Lung (tissue), 12 donors: Measurements from ENCODE around the gene DTNB. TPM values are rescaled to one million over a fixed set of nuclear protein-coding genes. Genes with fewer than 3 reads are reported as not detected.

Source experiments
- ATAC-seq: fragments of 200-7000 bp; cut with Tn5 transposase; one replicate; pipeline ENCODE4 v1.9.1; 2020; ENCODE audit warnings: moderate number of reproducible peaks; ENCODE audit not compliant: insufficient read depth, low FRiP score
- DNase-seq, 3 donors: peaks; one replicate each; pipeline ENCODE4 v3.0.0-alpha.2; 2013 to 2017
- H3K27ac ChIP-seq, 2 donors: one replicate each; pipeline ENCODE4 v1.5.1; 2013; ENCODE audit warnings: mild to moderate bottlenecking in 2 of 2, moderate library complexity in 2 of 2, control low read depth in 1 of 2, inconsistent platforms in 1 of 2, low read depth in 1 of 2, low read length in 1 of 2
- H3K27me3 ChIP-seq, 3 donors: one replicate each; pipeline ENCODE4 v1.5.1; 2013; ENCODE audit warnings: low read length in 2 of 3; ENCODE audit not compliant: control insufficient read depth in 3 of 3, insufficient read depth in 3 of 3
- H3K36me3 ChIP-seq, 4 donors: one replicate each; pipeline ENCODE4 v1.5.1; 2013; ENCODE audit warnings: low read length in 4 of 4, mild to moderate bottlenecking in 1 of 4, moderate library complexity in 1 of 4; ENCODE audit not compliant: control insufficient read depth in 4 of 4, insufficient read depth in 4 of 4
- H3K4me1 ChIP-seq, 5 donors: one replicate each; pipeline ENCODE4 v1.5.1; 2013; ENCODE audit warnings: low read length in 5 of 5, mild to moderate bottlenecking in 2 of 5, moderate library complexity in 1 of 5; ENCODE audit not compliant: control insufficient read depth in 5 of 5, insufficient read depth in 5 of 5
- H3K4me3 ChIP-seq: one replicate; pipeline ENCODE4 v1.5.1; 2013; ENCODE audit warnings: mild to moderate bottlenecking, control low read depth, moderate library complexity
- H3K9ac ChIP-seq, 2 donors: one replicate each; pipeline ENCODE4 v1.5.1; 2013; ENCODE audit warnings: low read length in 2 of 2, control low read depth in 1 of 2; ENCODE audit not compliant: insufficient read depth in 1 of 2
- H3K9me3 ChIP-seq, 4 donors: one replicate each; pipeline ENCODE4 v1.5.1; 2013; ENCODE audit warnings: low read length in 3 of 4, mild to moderate bottlenecking in 1 of 4, moderate library complexity in 1 of 4; ENCODE audit not compliant: control insufficient read depth in 4 of 4, insufficient read depth in 3 of 4
- WGBS, 2 donors: extraction: QIAGEN DNeasy Blood & Tissue Kit; methylation state at CpG; one replicate each; pipeline ENCODE4 v1.1.7; 2013; 5-methylcytosine and 5-hydroxymethylcytosine counted together
- polyA plus RNA-seq, 2 donors: library from polyadenylated mRNA; stranded (reverse); fragments of 200-250 nt; gene quantifications; one replicate each; pipeline ENCODE4 v1.2.1, GENCODE V29; 2013
- total RNA-seq, 2 donors: library from RNA; depleted of rRNA in 1 of 2; stranded (reverse); fragments of >200 nt in 1 of 2; gene quantifications; one replicate each; pipeline ENCODE4 v1.2.1, GENCODE V29; 2014 to 2021
- TF ChIP-seq, protein P1 (sequence below): IDR thresholded peaks from 2 replicates; pipeline ENCODE4 v1.5.1; 2012; ENCODE audit warnings: mild to moderate bottlenecking; ENCODE audit errors: control extremely low read depth, extremely low read depth
- donor health status: control.
- donor health status: control.
- donor health status: Bipolar disorder and iron deficiency.
- donor health status: healthy.
- donor health status: DM: yes; HTN: yes; CAD: no.

Gene DTNB
- total and polyA plus RNA-seq, 4 donors = 10.1 to 35.2 (median 20.4) TPM

DNA sequence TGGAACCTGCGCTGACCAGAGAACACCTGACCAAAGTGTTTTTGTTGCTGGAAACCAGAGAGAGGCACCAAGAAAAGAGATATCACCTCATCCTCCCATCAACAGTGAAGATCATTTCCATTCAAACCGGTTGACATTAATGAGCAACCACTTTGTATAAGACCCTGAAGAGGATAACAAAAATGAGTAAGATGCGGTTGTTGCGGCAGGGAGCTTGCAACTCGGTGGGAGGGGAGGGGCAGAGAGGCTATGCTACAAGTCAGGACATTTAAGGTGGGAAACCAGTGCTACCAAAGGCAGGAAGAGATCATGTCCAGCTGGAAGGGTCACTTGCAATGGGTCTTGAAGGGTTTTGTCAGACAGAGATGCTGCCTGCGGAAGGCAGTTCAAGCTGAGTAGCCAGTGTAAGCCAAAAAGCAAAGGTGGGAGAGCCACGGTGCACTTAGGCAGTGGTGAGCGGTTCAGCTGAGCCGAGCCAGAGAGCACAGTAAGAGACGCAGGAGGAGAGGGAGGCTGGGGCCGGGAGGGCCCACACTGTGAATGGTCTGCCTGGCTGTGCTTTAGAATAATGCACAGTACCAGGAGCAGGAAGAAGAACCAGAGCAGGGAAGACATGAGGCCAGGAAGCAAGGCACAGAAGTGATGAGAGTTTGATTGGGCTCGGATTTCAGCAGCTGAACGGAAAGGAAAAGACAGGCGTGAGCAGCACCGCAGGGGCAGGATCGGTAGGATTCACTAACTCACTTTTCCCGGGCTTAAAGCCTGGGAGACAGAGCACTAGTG, 24.4 kb upstream of the DTNB start:
- peak in 2 of 3 donors; percentile 27 to 44 for DNase-seq
- Histone ChIP-seq H3K9me3 (no peaks in the 10 kb centered on the region), H3K4me3 (no peak overlapping the region), H3K9ac (no peak overlapping the region), H3K4me1 (no peaks in the 10 kb centered on the region), H3K27me3 (no peaks in the 10 kb centered on the region), H3K27ac (no peak overlapping the region), H3K36me3 (no peaks in the 10 kb centered on the region)
- TF ChIP-seq, protein P1, sequence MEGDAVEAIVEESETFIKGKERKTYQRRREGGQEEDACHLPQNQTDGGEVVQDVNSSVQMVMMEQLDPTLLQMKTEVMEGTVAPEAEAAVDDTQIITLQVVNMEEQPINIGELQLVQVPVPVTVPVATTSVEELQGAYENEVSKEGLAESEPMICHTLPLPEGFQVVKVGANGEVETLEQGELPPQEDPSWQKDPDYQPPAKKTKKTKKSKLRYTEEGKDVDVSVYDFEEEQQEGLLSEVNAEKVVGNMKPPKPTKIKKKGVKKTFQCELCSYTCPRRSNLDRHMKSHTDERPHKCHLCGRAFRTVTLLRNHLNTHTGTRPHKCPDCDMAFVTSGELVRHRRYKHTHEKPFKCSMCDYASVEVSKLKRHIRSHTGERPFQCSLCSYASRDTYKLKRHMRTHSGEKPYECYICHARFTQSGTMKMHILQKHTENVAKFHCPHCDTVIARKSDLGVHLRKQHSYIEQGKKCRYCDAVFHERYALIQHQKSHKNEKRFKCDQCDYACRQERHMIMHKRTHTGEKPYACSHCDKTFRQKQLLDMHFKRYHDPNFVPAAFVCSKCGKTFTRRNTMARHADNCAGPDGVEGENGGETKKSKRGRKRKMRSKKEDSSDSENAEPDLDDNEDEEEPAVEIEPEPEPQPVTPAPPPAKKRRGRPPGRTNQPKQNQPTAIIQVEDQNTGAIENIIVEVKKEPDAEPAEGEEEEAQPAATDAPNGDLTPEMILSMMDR = no peak
- no peak for ATAC-seq
- 63 to 77% methylated on average over 17 of the region's 17 CpGs for WGBS, 2 donors

DNA sequence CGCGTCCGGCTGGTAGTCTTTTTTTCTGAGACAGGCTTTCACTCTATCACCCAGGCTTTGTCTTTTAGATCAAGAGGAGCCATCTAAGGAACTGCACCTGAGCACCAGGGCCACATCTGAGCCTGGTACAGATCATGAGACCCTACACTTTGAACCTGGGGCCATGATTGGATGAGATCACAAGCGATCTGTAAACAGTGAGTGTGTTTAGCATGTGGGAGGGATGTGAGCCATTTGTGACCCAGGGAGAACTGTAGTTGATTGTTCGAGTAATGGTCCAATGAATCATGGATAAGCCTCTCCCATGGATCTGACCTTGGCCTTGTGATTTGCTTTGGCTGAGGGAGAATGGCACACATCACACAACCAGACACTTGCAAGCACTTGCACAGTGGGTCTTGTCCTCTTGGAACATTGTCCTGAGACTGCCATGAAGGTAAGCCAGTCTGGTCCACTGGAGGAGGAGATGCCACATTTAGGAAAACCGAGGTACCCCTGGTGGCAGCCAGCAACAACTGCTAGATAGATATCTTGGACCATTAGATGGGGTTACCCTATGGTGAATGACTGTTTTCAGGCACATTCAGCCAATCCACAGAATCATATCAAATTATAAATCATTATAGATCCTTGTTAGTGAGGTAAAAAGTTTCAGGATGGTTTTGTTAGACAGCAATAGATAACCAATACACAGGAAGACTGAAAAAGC, 19.5 kb upstream of the DTNB start:
- Histone ChIP-seq H3K36me3 (no peaks in the 10 kb centered on the region), H3K27me3 (no peaks in the 10 kb centered on the region), H3K4me3 (no peak overlapping the region), H3K9ac (no peak overlapping the region), H3K4me1 (no peaks in the 10 kb centered on the region), H3K27ac (no peak overlapping the region), H3K9me3 (no peaks in the 10 kb centered on the region)
- no peak for ATAC-seq
- TF ChIP-seq, protein P1 = no peak
- 93 to 95% methylated on average over 6 of the region's 6 CpGs for WGBS, 2 donors
- DNase-seq = no peak

DNA sequence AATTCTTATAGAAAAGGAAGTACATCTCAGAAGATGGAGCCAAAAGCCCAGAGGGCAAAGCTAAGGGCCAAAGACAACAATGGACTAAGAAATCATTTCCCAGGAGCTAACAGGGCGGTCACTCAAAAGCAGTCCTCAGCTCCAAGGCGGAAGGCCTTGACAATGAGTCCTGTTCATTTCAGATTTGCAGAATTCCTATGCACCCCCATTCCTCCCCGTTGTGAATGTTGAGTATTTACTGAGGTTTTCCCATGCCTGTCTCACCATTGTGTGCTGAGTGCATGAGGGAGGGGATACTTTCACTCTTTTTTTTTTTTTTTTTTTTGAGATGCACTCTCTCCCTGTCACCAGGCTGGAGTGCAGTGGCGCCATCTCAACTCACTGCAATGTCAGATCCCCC, 18.8 kb upstream of the DTNB start:
- no peak for ATAC-seq
- no peak overlapping the region for H3K9ac ChIP-seq
- no peaks in the 10 kb centered on the region for H3K4me1 ChIP-seq
- H3K9me3 ChIP-seq = no peaks in the 10 kb centered on the region
- no peak overlapping the region for H3K4me3 ChIP-seq
- DNase-seq = peak in 1 of 3 donors; percentile 18
- no peaks in the 10 kb centered on the region for H3K27me3 ChIP-seq
- WGBS, 2 donors = 80 to 90% methylated on average over 4 of the region's 4 CpGs
- no peaks in the 10 kb centered on the region for H3K36me3 ChIP-seq
- TF ChIP-seq, protein P1 = no peak
- no peak overlapping the region for H3K27ac ChIP-seq
